ENCODE data around the gene ENOPH1. TPM values are rescaled to one million over a fixed set of nuclear protein-coding genes. Genes with fewer than 3 reads are reported as not detected.

ENOPH1 gene
- total and polyA plus RNA-seq, 2 experiments from 2014 or later = 34.0 to 35.6 TPM

GRCh38 chr4:82437285-82438005 is 7.1 kb downstream of the ENOPH1 start:
- Histone ChIP-seq H3K27me3 (replicated peaks; ENCODE audit: insufficient read depth) (no peaks in the 10 kb centered on the region), H3K4me1 (ENCODE audit: insufficient read depth) (peaks cover 7% of the 10 kb centered on the region; the same call in 1 of the 2 replicates), H3K9me3 (ENCODE audit: low read depth) (no peaks in the 10 kb centered on the region), H3F3A (ENCODE audit: insufficient read depth) (no peaks in the 10 kb centered on the region), H3K9ac (no peak overlapping the region), H4K20me1 (ENCODE audit: insufficient read depth) (no peaks in the 10 kb centered on the region), H3K27ac (no peak overlapping the region), H3K4me2 (ENCODE audit: unreplicated experiment) (no peak overlapping the region), H3K4me3 (no peak overlapping the region), H2AFZ (no peak overlapping the region), H3K79me2 (ENCODE audit: insufficient read depth) (peaks cover 100% of the 10 kb centered on the region), H3K36me3 (ENCODE audit: low read depth) (no peaks in the 10 kb centered on the region), H3K9me2 (ENCODE audit: insufficient read depth) (no peaks in the 10 kb centered on the region)
- TF ChIP-seq EZH2 (IDR thresholded peaks at IDR 0.05; ENCODE audit: insufficient read depth, poor library complexity, severe bottlenecking) (no peak), EZH2phosphoT487 (IDR thresholded peaks at IDR 0.05; ENCODE audit: insufficient read depth, low read depth) (no peak)
- in situ Hi-C loops (cut with MboI) = no loop called here
- peak; percentile 53 for DNase-seq
- WGBS, 2 experiments (ENCODE audit: low coverage in 1 of 2, low lambda C conversion rate in 2 of 2, missing lambda C conversion rate in 2 of 2) = 84 to 89% methylated on average over 4 of the region's 4 CpGs

- H3K27me3 ChIP-seq (replicated peaks; ENCODE audit: insufficient read depth) = no peaks in the 10 kb centered on the region
- no peaks in the 10 kb centered on the region for H3K9me2 ChIP-seq (ENCODE audit: insufficient read depth)
- H3K4me1 ChIP-seq (ENCODE audit: insufficient read depth) = peaks cover 7% of the 10 kb centered on the region; the same call in 1 of the 2 replicates
- H3K27ac ChIP-seq = no peak overlapping the region
- TF ChIP-seq EZH2 (IDR thresholded peaks at IDR 0.05; ENCODE audit: insufficient read depth, poor library complexity, severe bottlenecking) (no peak), EZH2phosphoT487 (IDR thresholded peaks at IDR 0.05; ENCODE audit: insufficient read depth, low read depth) (no peak)
- no peak overlapping the region for H3K4me3 ChIP-seq
- H2AFZ ChIP-seq = no peak overlapping the region
- no peak overlapping the region for H3K9ac ChIP-seq
- H3F3A ChIP-seq (ENCODE audit: insufficient read depth) = no peaks in the 10 kb centered on the region
- peaks cover 99% of the 10 kb centered on the region for H3K79me2 ChIP-seq (ENCODE audit: insufficient read depth)
- no peak for DNase-seq
- WGBS, 2 experiments (ENCODE audit: low coverage in 1 of 2, low lambda C conversion rate in 2 of 2, missing lambda C conversion rate in 2 of 2) = 78 to 79% methylated on average over 2 of the region's 2 CpGs
- H3K9me3 ChIP-seq (ENCODE audit: low read depth) = no peaks in the 10 kb centered on the region
- H3K4me2 ChIP-seq (ENCODE audit: unreplicated experiment) = no peak overlapping the region
- in situ Hi-C loops (cut with MboI) = no loop called here
- H3K36me3 ChIP-seq (ENCODE audit: low read depth) = no peaks in the 10 kb centered on the region
- no peaks in the 10 kb centered on the region for H4K20me1 ChIP-seq (ENCODE audit: insufficient read depth)
Measured at GRCh38 chr4:82439088-82439487, 8.7 kb downstream of the ENOPH1 start.

- peaks cover 73% of the 10 kb centered on the region for H3K79me2 ChIP-seq (ENCODE audit: insufficient read depth)
- in situ Hi-C loops (cut with MboI) = no loop called here
- no peaks in the 10 kb centered on the region for H3K4me1 ChIP-seq (ENCODE audit: insufficient read depth)
Measured at GRCh38 chr4:82447886-82448285, 17.5 kb downstream of the ENOPH1 start.

GRCh38 chr4:82450966-82451755 is 20.8 kb downstream of the ENOPH1 start:
- peaks cover 18% of the 10 kb centered on the region; the same call in 1 of the 2 replicates for H3K36me3 ChIP-seq (ENCODE audit: low read depth)
- H3K9ac ChIP-seq = no peak overlapping the region
- no peaks in the 10 kb centered on the region for H3K9me2 ChIP-seq (ENCODE audit: insufficient read depth)
- no peaks in the 10 kb centered on the region for H4K20me1 ChIP-seq (ENCODE audit: insufficient read depth)
- H3K4me2 ChIP-seq (ENCODE audit: unreplicated experiment) = no peak overlapping the region
- H3K27ac ChIP-seq = no peak overlapping the region
- in situ Hi-C loops (cut with MboI) = loop anchor here (25.0 kb wide), 1 partner anchor 811 kb away; no protein-coding TSS in a partner anchor
- H2AFZ ChIP-seq = no peak overlapping the region
- TF ChIP-seq EZH2 (IDR thresholded peaks at IDR 0.05; ENCODE audit: insufficient read depth, poor library complexity, severe bottlenecking) (no peak), EZH2phosphoT487 (IDR thresholded peaks at IDR 0.05; ENCODE audit: insufficient read depth, low read depth) (no peak)
- H3K79me2 ChIP-seq (ENCODE audit: insufficient read depth) = peaks cover 49% of the 10 kb centered on the region
- H3K27me3 ChIP-seq (replicated peaks; ENCODE audit: insufficient read depth) = no peaks in the 10 kb centered on the region
- no peaks in the 10 kb centered on the region for H3F3A ChIP-seq (ENCODE audit: insufficient read depth)
- H3K4me3 ChIP-seq = no peak overlapping the region
- WGBS, 2 experiments (ENCODE audit: low coverage in 1 of 2, low lambda C conversion rate in 2 of 2, missing lambda C conversion rate in 2 of 2) = 69 to 70% methylated on average over 13 of the region's 13 CpGs
- H3K9me3 ChIP-seq (ENCODE audit: low read depth) = no peaks in the 10 kb centered on the region
- no peaks in the 10 kb centered on the region for H3K4me1 ChIP-seq (ENCODE audit: insufficient read depth)
- DNase-seq = no peak

More at GRCh38 chr4:82447886-82448285, 17.5 kb downstream of the ENOPH1 start:
- H3K27ac ChIP-seq = no peak overlapping the region
- no peak overlapping the region for H3K4me3 ChIP-seq
- no peak overlapping the region for H3K4me2 ChIP-seq (ENCODE audit: unreplicated experiment)
- no peak overlapping the region for H3K9ac ChIP-seq
- H3K9me2 ChIP-seq (ENCODE audit: insufficient read depth) = no peaks in the 10 kb centered on the region
- no peaks in the 10 kb centered on the region for H3K9me3 ChIP-seq (ENCODE audit: low read depth)
- TF ChIP-seq EZH2 (IDR thresholded peaks at IDR 0.05; ENCODE audit: insufficient read depth, poor library complexity, severe bottlenecking) = no peak
- no peak for TF ChIP-seq EZH2phosphoT487 (IDR thresholded peaks at IDR 0.05; ENCODE audit: insufficient read depth, low read depth)
- 97 to 100% methylated on average over 1 of the region's 1 CpG for WGBS, 2 experiments (ENCODE audit: low coverage in 1 of 2, low lambda C conversion rate in 2 of 2, missing lambda C conversion rate in 2 of 2)
- H3K36me3 ChIP-seq (ENCODE audit: low read depth) = peaks cover 14% of the 10 kb centered on the region; the same call in 1 of the 2 replicates
- no peak overlapping the region for H2AFZ ChIP-seq
- H4K20me1 ChIP-seq (ENCODE audit: insufficient read depth) = 0 out of 2 replicates have a peak, but pooled peaks cover 5% of the 10 kb centered on the region
- DNase-seq = no peak
- H3F3A ChIP-seq (ENCODE audit: insufficient read depth) = peaks cover 3% of the 10 kb centered on the region; the same call in 1 of the 2 replicates
- no peaks in the 10 kb centered on the region for H3K27me3 ChIP-seq (replicated peaks; ENCODE audit: insufficient read depth)
